ENCODE measurements around the gene STMN3. TPM values are rescaled to one million over a fixed set of nuclear protein-coding genes. Genes with fewer than 3 reads are reported as not detected.

Gene STMN3
- total RNA-seq, 1 donor from 2014 or later, result 101 TPM

Small RNAs within 50 kb of the gene (small RNA-seq; reads per million reads assigned to genes)
- not detected for gene TNFRSF6B

Other genes with a start within 250 kb of the STMN3 start
- 167 TPM for gene KCNQ2, start 180.8 kb downstream of the STMN3 start, total RNA-seq
- 214 TPM for gene EEF1A2, start 154.3 kb downstream of the STMN3 start, total RNA-seq
- gene PPDPF, start 132.7 kb downstream of the STMN3 start, total RNA-seq, result 43.5 TPM
- gene PTK6, start 116.0 kb downstream of the STMN3 start, total RNA-seq, result 0.16 TPM
- gene SRMS, start 105.7 kb downstream of the STMN3 start, total RNA-seq, result not detected
- 4.1 TPM for gene FNDC11, start 99.3 kb downstream of the STMN3 start, total RNA-seq
- 7.2 TPM for gene HELZ2, start 79.2 kb downstream of the STMN3 start, total RNA-seq
- 6.9 TPM for gene GMEB2, start 26.3 kb downstream of the STMN3 start, total RNA-seq
- gene RTEL1, start 4.9 kb upstream of the STMN3 start, total RNA-seq, result 10.0 TPM
- not detected for gene TNFRSF6B, start 43.2 kb upstream of the STMN3 start, total RNA-seq
- gene ARFRP1, start 54.6 kb upstream of the STMN3 start, total RNA-seq, result 15.6 TPM
- gene ZGPAT, start 54.6 kb upstream of the STMN3 start, total RNA-seq, result 7.3 TPM
- gene LIME1, start 83.2 kb upstream of the STMN3 start, total RNA-seq, result 1.7 TPM
- 2.8 TPM for gene SLC2A4RG, start 86.4 kb upstream of the STMN3 start, total RNA-seq
- 21.5 TPM for gene ZBTB46, start 177.8 kb upstream of the STMN3 start, total RNA-seq
- gene ABHD16B, start 208.1 kb upstream of the STMN3 start, total RNA-seq, result not detected
- gene TPD52L2, start 211.8 kb upstream of the STMN3 start, total RNA-seq, result 20.3 TPM
- gene DNAJC5, start 241.7 kb upstream of the STMN3 start, total RNA-seq, result 99.7 TPM